GM10266 (cell line): ENCODE measurements around the gene SLC24A3.

Experiments used
- DNase-seq: peaks from one replicate; pipeline ENCODE4 v3.0.0; 2012; ENCODE audit errors: extremely low spot score
- CTCF ChIP-seq: IDR thresholded peaks from 2 replicates; pipeline ENCODE4 v1.5.1; 2012; ENCODE audit warnings: mild to moderate bottlenecking, low read depth; ENCODE audit not compliant: control insufficient read depth, insufficient read depth; ENCODE audit errors: missing control alignments

Gene SLC24A3

GRCh38 chr20:19269737-19270340 lies 57.4 kb downstream of the SLC24A3 start:
- no peak for DNase-seq

GRCh38 chr20:19271879-19272651 lies 59.6 kb downstream of the SLC24A3 start:
- TF ChIP-seq CTCF: no peak

More at GRCh38 chr20:19269737-19270340, 57.4 kb downstream of the SLC24A3 start:
- no peak for TF ChIP-seq CTCF

GRCh38 chr20:19272976-19273654 lies 60.7 kb downstream of the SLC24A3 start:
- DNase-seq: no peak
- no peak for TF ChIP-seq CTCF

More at GRCh38 chr20:19271879-19272651, 59.6 kb downstream of the SLC24A3 start:
- no peak for DNase-seq

- TF ChIP-seq CTCF: no peak
- DNase-seq: no peak
Measured at GRCh38 chr20:19274001-19274400, 61.6 kb downstream of the SLC24A3 start.

- no peak for TF ChIP-seq CTCF
- DNase-seq: no peak
Measured at GRCh38 chr20:19274412-19275015, 62.1 kb downstream of the SLC24A3 start.

- no peak for DNase-seq
- TF ChIP-seq CTCF: no peak
Measured at GRCh38 chr20:19275038-19275629, 62.7 kb downstream of the SLC24A3 start.
